ENCODE data around the gene PMS1. TPM values are rescaled to one million over a fixed set of nuclear protein-coding genes. Genes with fewer than 3 reads are reported as not detected.

The PMS1 gene
- total RNA-seq, 1 donor from 2014 or later: 18.8 TPM

DNA sequence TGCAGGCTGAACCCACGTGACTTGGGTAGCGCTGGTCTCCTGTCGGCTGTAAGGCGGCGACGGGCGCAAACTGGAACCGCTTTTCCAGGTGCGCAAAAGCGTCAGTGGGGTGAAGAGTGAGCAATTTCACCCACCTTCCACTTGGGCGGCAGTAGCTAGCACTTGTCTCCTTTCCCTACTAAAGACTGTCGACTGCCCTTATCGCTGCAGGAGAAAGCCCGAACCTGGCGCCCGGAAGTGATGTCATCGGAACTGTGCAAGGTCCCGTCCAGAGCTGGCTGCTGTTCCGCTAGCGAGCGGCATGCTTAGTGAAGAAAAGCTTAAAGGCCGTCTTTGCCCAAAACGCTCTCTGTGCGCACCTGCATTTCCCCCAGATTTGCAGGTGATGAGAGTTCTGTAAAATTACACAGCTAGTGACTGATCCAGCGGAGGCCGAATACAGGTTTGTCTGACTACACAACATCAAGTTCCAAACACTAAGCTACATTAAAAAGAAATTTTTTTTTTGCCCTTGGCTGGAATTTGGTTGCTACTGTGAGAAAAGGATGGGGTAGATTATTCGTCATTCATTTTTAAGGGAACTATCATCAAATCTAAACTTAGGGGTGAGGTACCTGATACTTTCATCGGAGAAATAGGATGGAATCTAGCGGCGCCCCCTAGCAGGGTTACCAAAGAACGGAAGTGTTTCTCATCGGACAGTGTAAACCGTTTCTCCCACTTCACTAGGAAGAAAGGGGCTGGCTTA is 21.5 kb upstream of the PMS1 start, which contains the start of gene OSGEPL1:
OSGEPL1 (minus strand) TSS at position 242 of the 748 bp plus-strand sequence. CDS start 1,152 bp downstream, outside the sequence.
- Histone ChIP-seq H3K36me3 (ENCODE audit: control insufficient read depth, insufficient read depth, low read length) (no peaks in the 10 kb centered on the region), H3K4me3 (ENCODE audit: low read depth, low read length) (peak within 1 kb of the TSS; percentile 72), H3K27me3 (ENCODE audit: control insufficient read depth, insufficient read depth, low read length) (no peaks in the 10 kb centered on the region)
- peak; percentile 77 for DNase-seq (ENCODE audit: low read depth)
- TF ChIP-seq, protein P1, sequence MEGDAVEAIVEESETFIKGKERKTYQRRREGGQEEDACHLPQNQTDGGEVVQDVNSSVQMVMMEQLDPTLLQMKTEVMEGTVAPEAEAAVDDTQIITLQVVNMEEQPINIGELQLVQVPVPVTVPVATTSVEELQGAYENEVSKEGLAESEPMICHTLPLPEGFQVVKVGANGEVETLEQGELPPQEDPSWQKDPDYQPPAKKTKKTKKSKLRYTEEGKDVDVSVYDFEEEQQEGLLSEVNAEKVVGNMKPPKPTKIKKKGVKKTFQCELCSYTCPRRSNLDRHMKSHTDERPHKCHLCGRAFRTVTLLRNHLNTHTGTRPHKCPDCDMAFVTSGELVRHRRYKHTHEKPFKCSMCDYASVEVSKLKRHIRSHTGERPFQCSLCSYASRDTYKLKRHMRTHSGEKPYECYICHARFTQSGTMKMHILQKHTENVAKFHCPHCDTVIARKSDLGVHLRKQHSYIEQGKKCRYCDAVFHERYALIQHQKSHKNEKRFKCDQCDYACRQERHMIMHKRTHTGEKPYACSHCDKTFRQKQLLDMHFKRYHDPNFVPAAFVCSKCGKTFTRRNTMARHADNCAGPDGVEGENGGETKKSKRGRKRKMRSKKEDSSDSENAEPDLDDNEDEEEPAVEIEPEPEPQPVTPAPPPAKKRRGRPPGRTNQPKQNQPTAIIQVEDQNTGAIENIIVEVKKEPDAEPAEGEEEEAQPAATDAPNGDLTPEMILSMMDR (IDR thresholded peaks at IDR 0.05; ENCODE audit: insufficient read depth, low read length, poor library complexity, severe bottlenecking): peak; percentile 68

DNA sequence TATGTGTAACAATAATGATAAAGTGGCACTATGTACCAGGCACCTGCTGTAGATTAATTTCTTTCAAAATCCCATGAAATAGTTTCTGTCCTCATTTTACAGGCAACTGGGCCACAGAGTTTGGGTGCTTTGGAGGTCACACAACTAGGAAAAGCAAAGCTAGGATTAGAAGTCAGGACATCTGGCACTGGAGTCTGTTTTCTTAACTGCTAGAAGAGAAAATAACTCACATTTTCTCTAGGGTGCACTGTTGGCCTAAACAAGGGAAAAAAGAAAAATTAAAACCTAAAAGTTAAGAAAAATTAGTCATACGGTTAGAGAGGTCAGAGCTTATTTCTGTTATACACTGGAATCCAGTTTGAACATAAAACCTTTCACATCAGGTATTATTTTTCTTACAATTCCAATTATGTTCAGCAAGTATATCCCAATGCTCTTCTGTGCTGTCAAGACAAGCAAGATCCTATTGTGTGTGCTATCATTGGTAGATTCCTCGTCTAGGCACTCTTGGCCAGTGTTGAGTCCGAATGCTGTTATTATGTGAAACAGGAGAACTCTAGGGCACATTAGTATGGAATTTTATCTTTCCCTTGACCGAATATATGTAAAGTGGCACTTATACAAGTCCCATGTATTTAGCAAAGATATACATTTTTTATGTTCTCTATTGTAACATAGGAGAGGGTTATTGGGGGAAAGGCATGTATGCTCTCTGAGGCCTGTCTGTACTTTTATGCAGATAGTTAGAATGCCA is 20.2 kb upstream of the PMS1 start:
- TF ChIP-seq, protein P1 (IDR thresholded peaks at IDR 0.05; ENCODE audit: insufficient read depth, low read length, poor library complexity, severe bottlenecking): no peak
- Histone ChIP-seq H3K27me3 (ENCODE audit: control insufficient read depth, insufficient read depth, low read length) (no peaks in the 10 kb centered on the region), H3K36me3 (ENCODE audit: control insufficient read depth, insufficient read depth, low read length) (no peaks in the 10 kb centered on the region), H3K4me3 (ENCODE audit: low read depth, low read length) (no peak overlapping the region)
- DNase-seq (ENCODE audit: low read depth): no peak

DNA sequence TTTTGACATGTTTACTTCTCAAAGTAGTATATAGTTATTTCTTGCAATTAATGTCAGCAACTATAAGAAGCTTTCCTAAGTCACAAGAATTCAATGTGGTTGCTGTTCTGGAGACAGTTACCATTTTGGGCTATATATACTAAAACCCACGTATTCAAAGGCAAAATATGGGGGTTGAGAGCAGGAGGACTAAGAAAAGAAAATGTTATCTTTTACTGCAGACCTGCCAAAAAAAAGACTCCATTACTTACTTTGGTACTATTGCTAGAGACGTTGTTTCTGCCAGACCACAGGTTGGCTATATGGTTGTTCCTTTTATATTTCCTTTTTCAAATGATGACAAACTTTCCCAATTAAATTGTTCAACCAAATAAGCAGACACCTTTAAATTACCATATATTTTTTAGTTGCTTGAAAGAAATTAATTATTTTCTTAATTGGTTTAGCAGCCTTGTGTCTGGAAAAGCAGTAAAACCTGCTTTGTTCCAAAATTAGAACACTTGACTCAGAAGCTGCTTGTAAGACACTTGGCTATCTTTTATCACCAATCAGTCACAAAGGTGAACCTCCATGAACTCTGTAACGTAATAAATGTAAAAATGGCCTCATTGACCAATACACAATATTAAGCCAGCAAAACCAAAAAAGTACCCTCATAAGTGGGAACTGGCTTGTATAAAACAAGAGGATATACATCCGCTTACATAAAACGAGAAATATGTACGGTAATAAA is 13.5 kb upstream of the PMS1 start:
- no peak for DNase-seq (ENCODE audit: low read depth)
- Histone ChIP-seq H3K4me3 (ENCODE audit: low read depth, low read length) (no peak overlapping the region), H3K36me3 (ENCODE audit: control insufficient read depth, insufficient read depth, low read length) (no peaks in the 10 kb centered on the region), H3K27me3 (ENCODE audit: control insufficient read depth, insufficient read depth, low read length) (no peaks in the 10 kb centered on the region)
- TF ChIP-seq, protein P1 (IDR thresholded peaks at IDR 0.05; ENCODE audit: insufficient read depth, low read length, poor library complexity, severe bottlenecking): no peak

DNA sequence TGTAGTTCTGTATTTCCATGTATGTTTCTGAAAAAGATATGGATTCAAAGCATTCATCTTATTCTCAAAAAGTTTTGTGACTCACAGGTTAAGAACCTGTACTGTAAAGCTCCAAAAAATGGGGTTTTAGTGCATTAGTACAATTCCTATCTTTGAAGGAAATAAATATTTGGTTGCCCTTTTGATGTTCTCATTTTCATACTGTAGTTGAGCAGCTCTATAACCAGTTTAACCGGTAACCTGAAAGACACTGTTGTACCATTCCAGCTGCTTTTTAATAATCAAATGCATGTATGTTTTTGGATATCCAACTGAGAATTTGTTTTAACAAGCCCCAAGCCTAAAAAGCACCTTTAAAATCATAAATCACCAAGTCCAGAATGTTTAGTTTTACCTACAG is 12.0 kb upstream of the PMS1 start:
- TF ChIP-seq, protein P1 (IDR thresholded peaks at IDR 0.05; ENCODE audit: insufficient read depth, low read length, poor library complexity, severe bottlenecking): no peak
- no peaks in the 10 kb centered on the region for H3K27me3 ChIP-seq (ENCODE audit: control insufficient read depth, insufficient read depth, low read length)
- H3K36me3 ChIP-seq (ENCODE audit: control insufficient read depth, insufficient read depth, low read length): no peaks in the 10 kb centered on the region
- DNase-seq (ENCODE audit: low read depth): no peak
- H3K4me3 ChIP-seq (ENCODE audit: low read depth, low read length): no peak overlapping the region

DNA sequence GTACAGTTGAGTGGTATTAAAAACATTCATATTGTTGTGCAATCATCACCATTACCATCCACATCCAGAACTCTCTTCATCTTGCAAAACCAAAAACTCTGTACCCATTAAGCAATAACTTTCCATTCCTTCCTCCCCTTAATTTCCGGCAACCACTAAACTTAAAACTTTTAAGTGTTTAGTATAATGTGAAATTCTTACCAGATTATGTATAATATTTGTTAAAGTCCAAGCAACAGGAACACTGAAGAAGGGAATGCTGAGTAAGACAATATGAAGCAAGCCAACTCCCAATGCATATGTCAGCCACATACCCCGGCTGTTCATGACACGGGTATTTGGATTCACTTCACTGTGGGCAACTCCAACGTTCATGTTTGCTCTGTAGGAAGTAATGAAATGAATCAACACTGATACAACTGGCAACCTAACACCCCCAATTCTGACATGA is 2.0 kb upstream of the PMS1 start:
- Histone ChIP-seq H3K27me3 (ENCODE audit: control insufficient read depth, insufficient read depth, low read length) (no peaks in the 10 kb centered on the region), H3K4me3 (ENCODE audit: low read depth, low read length) (no peak overlapping the region), H3K36me3 (ENCODE audit: control insufficient read depth, insufficient read depth, low read length) (no peaks in the 10 kb centered on the region)
- no peak for DNase-seq (ENCODE audit: low read depth)
- TF ChIP-seq, protein P1 (IDR thresholded peaks at IDR 0.05; ENCODE audit: insufficient read depth, low read length, poor library complexity, severe bottlenecking): no peak
